Myometrial cell (primary cell): Measurements from ENCODE around the gene ZNF140. TPM values are rescaled to one million over a fixed set of nuclear protein-coding genes. Genes with fewer than 3 reads are reported as not detected.

ENCODE experiments used
- total RNA-seq: library from RNA; depleted of rRNA; stranded (reverse); fragments of >200 nt; gene quantifications from 2 replicates; pipeline ENCODE4 v1.2.3, GENCODE V29; 2015

Gene ZNF140
- 8.2 and 8.9 TPM in 2 replicates for total RNA-seq

GRCh38 chr12:133080368-133081158 is at the start of gene ZNF140:
ZNF140 (plus strand) TSS chr12:133080923; CDS start chr12:133081321, 398 bp downstream.

GRCh38 chr12:133037207-133038005 is 43.3 kb upstream of the ZNF140 start, which contains the start of gene ZNF84:
ZNF84 (plus strand) TSS chr12:133037509; CDS start chr12:133041468, 3,959 bp downstream.

GRCh38 chr12:133130038-133130807 is 49.5 kb downstream of the ZNF140 start, which contains the start of the genes ZNF10 and ZNF891:
ZNF10 (plus strand) TSS chr12:133130627; CDS start chr12:133144493, 13,866 bp downstream.
ZNF891 (minus strand) TSS chr12:133130274; CDS start chr12:133121918, 8,356 bp downstream.

Other genes starting within 250 kb of the ZNF140 start
- 33.5 and 39.5 TPM in 2 replicates for gene CHFR, start 193.3 kb upstream of the ZNF140 start, total RNA-seq
- gene ZNF605, start 124.6 kb upstream of the ZNF140 start, total RNA-seq, result 2.1 and 3.5 TPM in 2 replicates
- gene ZNF26, start 94.6 kb upstream of the ZNF140 start, total RNA-seq, result 3.4 and 3.5 TPM in 2 replicates
- gene ZNF84, start 43.4 kb upstream of the ZNF140 start, total RNA-seq, result 6.9 and 12.1 TPM in 2 replicates
- gene ZNF891, start 49.4 kb downstream of the ZNF140 start, total RNA-seq, result 0.29 and 0.35 TPM in 2 replicates
- 1.1 and 6.1 TPM in 2 replicates for gene ZNF10, start 49.7 kb downstream of the ZNF140 start, total RNA-seq
- 11.5 and 14.2 TPM in 2 replicates for gene ZNF268, start 100.6 kb downstream of the ZNF140 start, total RNA-seq
- gene ANHX, start 155.0 kb downstream of the ZNF140 start, total RNA-seq, result not detected in 2 replicates